AG09319 (cell line): ENCODE data around the gene AHCTF1.
"Not testable (repeated sequence)": the region's sequence is repeated elsewhere in the genome, so short reads cannot be mapped to it uniquely, and the experiment has no call there.

Source experiments
- DNase-seq: peaks from one replicate; pipeline ENCODE4 v3.0.0-alpha.2; 2010; ENCODE audit warnings: low read depth; ENCODE audit errors: extremely low read depth
- TF ChIP-seq, protein P1 (sequence below): IDR thresholded peaks from 2 replicates; pipeline ENCODE4 v1.5.1; 2011; ENCODE audit warnings: low read depth, mild to moderate bottlenecking, inconsistent platforms, low read length, moderate library complexity

The AHCTF1 gene

DNA sequence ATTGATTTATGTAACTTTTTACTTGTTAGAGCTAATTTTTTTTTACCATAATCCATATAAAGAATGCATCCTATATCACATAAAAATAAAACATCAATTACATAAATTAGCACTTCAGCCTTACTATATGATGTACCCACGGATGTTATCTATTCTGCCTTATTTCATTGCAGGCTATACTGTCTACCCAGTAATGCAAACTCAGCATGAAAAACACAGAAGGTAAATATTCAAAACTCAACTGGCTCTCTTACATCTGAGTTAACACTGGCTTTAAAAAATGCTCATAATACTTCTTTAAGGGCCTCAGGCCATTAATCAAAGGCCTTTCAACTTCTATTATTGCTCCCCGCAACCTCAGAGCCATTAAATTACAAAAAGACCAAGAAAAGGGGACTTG is 65.8 kb downstream of the AHCTF1 start:
- TF ChIP-seq, protein P1, sequence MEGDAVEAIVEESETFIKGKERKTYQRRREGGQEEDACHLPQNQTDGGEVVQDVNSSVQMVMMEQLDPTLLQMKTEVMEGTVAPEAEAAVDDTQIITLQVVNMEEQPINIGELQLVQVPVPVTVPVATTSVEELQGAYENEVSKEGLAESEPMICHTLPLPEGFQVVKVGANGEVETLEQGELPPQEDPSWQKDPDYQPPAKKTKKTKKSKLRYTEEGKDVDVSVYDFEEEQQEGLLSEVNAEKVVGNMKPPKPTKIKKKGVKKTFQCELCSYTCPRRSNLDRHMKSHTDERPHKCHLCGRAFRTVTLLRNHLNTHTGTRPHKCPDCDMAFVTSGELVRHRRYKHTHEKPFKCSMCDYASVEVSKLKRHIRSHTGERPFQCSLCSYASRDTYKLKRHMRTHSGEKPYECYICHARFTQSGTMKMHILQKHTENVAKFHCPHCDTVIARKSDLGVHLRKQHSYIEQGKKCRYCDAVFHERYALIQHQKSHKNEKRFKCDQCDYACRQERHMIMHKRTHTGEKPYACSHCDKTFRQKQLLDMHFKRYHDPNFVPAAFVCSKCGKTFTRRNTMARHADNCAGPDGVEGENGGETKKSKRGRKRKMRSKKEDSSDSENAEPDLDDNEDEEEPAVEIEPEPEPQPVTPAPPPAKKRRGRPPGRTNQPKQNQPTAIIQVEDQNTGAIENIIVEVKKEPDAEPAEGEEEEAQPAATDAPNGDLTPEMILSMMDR = no peak
- no peak for DNase-seq

DNA sequence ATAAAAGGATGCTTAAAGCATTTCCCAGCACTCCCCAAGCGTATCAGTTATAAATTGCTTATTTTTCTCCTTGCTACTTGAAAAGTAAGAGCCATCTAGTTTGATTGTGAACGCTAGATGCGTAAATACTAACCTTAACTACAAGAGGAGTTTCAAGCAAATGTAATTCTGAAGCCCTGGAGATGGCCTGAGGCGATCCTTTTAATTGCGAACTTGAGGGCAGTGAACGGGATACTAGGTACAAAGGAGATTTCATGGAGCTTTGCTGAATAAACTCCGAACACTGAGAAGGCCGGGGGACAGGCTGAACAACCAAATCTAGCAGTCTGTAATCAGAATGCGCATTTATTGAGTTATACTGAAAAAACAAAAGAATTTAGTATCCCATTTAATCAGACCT is 68.0 kb downstream of the AHCTF1 start:
- DNase-seq = not testable (repeated sequence)

DNA sequence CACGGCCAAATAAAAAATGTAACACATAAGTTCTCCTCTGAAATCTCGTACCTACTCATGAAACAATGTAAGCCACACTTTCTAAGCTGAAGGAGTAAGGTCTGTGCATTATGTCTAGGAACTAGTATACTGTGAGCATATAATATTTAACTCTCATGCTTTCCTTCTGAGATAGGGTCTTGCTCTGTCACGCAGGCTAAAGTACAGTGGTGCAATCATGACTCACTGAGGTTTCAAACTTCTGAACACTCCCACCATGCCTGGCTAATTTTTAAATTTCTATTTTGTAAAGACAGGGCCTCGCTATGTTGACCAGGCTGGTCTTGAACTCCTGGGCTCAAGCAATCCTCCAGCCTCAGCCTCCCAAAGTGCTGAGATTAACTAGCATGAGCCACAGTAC is 71.3 kb downstream of the AHCTF1 start:
- TF ChIP-seq, protein P1 = no peak
- no peak for DNase-seq

DNA sequence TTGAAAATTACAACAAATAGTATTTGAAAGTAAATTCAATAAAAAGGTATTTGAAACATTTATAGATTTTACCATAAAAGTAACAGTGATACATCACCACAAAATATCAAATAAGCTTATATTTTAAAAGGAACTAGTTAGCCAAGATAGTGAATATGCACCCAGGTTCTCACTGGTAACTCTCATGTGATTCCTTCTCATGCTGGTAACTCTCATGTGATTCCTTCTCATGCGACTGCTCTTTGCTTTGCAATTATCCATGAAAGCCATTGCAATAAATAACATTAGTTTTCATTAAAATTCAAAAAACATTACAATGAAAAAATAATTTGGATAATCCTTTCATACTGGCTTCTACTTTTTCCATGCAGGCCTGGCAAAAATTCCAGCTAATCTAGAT is 75.4 kb downstream of the AHCTF1 start:
- TF ChIP-seq, protein P1 = no peak
- DNase-seq = no peak

DNA sequence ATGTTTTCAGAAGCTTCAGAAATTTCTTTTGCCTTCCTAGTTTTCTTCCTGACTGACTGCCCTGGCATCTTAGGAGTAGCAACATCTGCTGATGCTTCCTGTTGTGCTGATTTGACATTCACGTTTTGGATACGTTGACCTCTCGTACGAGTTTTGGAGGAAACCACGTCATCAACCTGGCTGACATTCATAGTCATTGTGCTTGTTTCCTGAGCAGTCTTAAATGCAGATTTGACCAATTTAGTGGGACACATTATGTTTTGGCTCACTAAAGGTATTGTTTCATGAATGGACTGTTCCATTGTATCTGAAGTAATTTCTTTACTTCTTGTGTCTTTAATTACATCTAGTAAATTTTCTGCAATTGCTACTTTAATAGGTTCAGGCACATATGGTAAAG is 81.1 kb downstream of the AHCTF1 start:
- not testable (repeated sequence) for DNase-seq

DNA sequence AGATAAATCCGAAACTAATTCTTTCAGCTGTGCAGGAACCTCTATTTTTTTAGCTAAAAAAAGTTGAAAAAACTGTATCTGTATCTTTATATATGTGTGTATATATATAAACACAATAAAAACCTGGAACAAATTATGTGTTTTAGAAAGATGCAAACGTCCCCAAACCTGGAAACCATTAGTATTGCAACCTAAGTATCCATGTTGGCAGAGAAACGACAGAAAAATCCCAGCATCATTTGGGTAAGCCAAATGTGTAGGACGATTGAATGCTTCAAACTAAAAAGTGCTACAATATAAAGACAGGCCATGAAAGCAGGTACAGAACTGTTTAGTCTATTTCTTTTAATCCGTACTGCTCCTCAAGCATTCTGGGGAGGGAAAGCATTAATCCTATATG is 87.9 kb downstream of the AHCTF1 start:
- peak; percentile 4 for DNase-seq
- TF ChIP-seq, protein P1 = no peak

DNA sequence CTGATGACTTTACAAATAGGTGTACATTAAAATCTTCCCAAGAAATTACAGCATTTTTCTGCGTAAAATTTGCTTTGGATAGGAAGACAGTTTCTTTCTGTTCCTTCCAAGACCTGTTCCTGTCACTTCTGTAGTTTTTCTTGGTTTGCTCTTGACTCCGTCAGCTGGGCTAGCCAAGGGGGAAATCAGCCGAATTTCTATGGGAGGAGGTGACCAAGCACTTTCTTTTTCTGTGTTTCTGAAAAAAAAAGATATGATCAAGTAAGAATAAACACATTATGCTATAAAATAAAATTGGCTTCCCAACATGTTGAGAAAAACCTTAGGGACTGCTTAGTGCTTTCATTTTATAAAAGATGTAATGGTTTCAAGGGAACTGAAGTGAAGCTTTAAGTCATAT is 91.0 kb downstream of the AHCTF1 start:
- not testable (repeated sequence) for DNase-seq

DNA sequence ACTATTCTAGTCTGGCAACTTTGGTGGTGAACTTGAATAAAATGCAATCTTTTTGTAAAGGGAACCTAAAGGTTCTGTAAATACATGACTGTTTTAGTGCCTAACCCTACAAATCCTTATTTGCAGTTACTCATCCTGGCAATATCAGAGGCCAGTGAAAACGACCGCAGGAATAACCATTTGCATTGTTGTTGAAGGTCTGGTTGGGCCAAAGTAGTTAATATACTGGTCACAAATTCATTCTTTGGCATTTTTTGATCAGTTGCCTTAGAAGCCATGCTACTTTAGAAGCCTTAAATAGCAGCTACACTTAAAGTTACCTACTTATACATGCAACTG is 93.7 kb downstream of the AHCTF1 start:
- TF ChIP-seq, protein P1 = no peak
- no peak for DNase-seq

DNA sequence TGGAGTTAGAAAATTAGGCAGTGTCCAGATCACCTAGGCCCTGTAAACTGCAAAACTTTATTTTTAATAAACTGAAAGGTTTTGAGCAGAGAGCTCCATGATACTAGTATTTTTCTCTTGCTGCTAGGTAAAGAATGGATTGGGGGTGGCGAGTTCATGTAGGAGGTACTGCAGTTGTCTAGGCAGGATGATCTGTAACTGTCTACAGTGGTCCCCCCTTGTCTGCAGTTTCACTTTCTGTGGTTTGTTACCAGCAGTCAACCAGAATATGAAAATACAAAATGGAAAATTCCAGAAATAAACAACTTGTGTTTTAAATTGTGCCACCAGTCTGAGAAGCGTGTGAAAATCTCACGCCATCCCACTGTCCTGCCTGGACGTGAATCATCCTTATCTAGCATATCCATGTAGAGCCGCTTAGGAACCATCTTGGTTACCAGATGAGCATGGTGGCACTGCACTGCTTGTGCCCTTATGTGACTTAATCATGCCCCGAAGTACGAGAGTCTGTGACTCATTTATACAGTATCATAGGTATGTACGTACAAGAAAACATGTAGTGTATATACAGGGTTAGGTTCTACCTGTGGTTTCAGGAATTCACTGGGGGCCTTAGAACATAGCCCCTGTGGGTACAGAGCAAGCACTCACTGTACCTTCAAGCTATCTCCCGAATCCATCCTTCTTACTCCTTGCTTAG is 94.2 kb downstream of the AHCTF1 start:
- TF ChIP-seq, protein P1 = no peak
- DNase-seq = no peak
